Motor neuron (in vitro differentiated cells): ENCODE data around the gene GNAO1. TPM values are rescaled to one million over a fixed set of nuclear protein-coding genes. Genes with fewer than 3 reads are reported as not detected.

ENCODE experiments used
- ATAC-seq, 8 experiments: fragments of 200-7000 bp; cut with Tn5 transposase; replicated peaks in 6 of 8; 2 replicates each; pipeline ENCODE4 v1.8.0; 2021; ENCODE audit warnings: mild to moderate bottlenecking in 8 of 8, moderate library complexity in 8 of 8
- H3K27ac ChIP-seq, 2 donors: fragments of 250-450 bp; sonication (Bioruptor Pico); 2 replicates each; pipeline ENCODE4 v1.9.0; 2021; ENCODE audit warnings: antibody characterized with exemption in 2 of 2, mild to moderate bottlenecking in 2 of 2, moderate library complexity in 1 of 2
- H3K4me1 ChIP-seq, 2 donors: fragments of 250-450 bp; sonication (Bioruptor Pico); replicated peaks in 1 of 2; 2 replicates each; pipeline ENCODE4 v1.6.1; 2021; ENCODE audit warnings: antibody characterized with exemption in 2 of 2, mild to moderate bottlenecking in 2 of 2, moderate library complexity in 1 of 2
- H3K4me3 ChIP-seq, 5 donors: fragments of 250-450 bp; sonication (Bioruptor Pico); 2 replicates each; pipeline ENCODE4 v1.9.0; 2021; ENCODE audit warnings: antibody characterized with exemption in 5 of 5, mild to moderate bottlenecking in 5 of 5, moderate library complexity in 4 of 5
- WGBS, 10 experiments: fragments of 450-650 bp; shearing (Covaris generic); methylation state at CpG; one replicate each; pipeline ENCODE4 v1.0.0; 2022; 5-methylcytosine and 5-hydroxymethylcytosine counted together
- in situ Hi-C, 9 experiments: fragments of 400-800 bp; cut with MboI; loops; one replicate each; pipeline ENCODE4 v1.15.0; 2021; ENCODE audit warnings: low sequenced_read_pairs in 9 of 9, low pct_unique_long_range_greater_than_20kb in 2 of 9; ENCODE audit not compliant: unreplicated experiment in 9 of 9
- total RNA-seq, 8 experiments: library from RNA; unstranded; fragments of 300-600 nt; gene quantifications; 2 replicates each; pipeline versions ENCODE4 v1.2.3 to v1.2.4, GENCODE V29; 2022

GNAO1 gene
- total RNA-seq, 8 experiments from 2014 or later = 1.5 to 80.7 (median 44.8) TPM

DNA sequence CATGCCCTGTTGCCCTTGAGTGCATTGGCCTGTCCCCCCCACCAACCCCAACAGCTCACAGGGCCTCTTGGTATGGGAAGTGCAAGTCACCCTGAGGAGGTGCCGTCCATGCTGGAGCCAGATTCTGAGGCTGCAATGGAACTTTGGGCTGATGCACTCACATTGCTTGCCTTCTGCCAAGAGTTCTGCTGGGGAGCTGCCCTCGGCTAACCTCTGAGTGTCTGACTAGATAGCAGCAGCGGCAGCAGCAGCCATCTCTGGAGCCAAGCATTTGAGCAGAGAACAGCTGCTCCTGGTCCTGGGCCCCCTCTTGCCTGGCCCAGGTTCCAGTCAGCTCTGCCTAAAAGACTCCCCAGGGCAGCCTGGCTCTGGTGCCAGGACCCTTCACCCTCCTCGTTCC, 61.5 kb downstream of the GNAO1 start:
- Histone ChIP-seq H3K4me3 (no peak overlapping the region), H3K4me1 (no peaks in the 10 kb centered on the region), H3K27ac (no peak overlapping the region)
- peak in 1 of 8 experiments; percentile 23 for ATAC-seq
- WGBS, 10 experiments = 17 to 86% (median 60%) methylated on average over 1 of the region's 4 CpGs; no CpG with 5 or more reads in 6 of the 10 experiments
- in situ Hi-C loops = no loop called here

DNA sequence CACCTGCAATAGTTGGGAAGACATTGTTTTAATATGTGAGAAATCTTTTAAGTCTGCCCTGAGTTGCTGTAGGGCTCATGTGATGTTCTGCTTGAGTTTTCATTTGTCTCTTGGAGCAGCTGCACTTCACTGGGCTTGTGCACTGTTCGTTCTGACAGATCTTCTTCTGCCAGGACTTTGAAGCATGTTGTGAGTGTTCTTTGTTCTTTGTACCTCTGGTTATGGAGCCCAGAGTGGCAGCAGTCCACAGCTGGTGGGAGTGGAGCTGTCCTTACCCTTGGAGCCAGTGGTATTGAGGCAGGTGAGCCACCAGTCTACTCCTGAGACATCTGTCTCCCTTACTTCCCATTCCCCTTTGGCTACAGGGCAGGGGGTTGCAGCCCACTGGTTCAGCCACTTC, 64.6 kb downstream of the GNAO1 start:
- ATAC-seq = no peak
- H3K27ac ChIP-seq = no peak overlapping the region
- H3K4me3 ChIP-seq = no peak overlapping the region
- in situ Hi-C loops = no loop called here
- 33 to 100% (median 90%) methylated on average over 1 of the region's 1 CpG; no CpG with 5 or more reads in 6 of the 10 experiments for WGBS, 10 experiments
- H3K4me1 ChIP-seq = peaks cover 8% of the 10 kb centered on the region in 2 donors

GRCh38 chr16:56257239-56257638, 66.0 kb downstream of the GNAO1 start:
- ATAC-seq = peak in 1 of 8 experiments; percentile 3
- Histone ChIP-seq H3K27ac (no peak overlapping the region), H3K4me3 (no peak overlapping the region), H3K4me1 (peaks cover 15% of the 10 kb centered on the region in 2 donors)
- 0 to 100% (median 75%) methylated on average over 1 to 5 of the region's 6 CpGs; no CpG with 5 or more reads in 4 of the 10 experiments for WGBS, 10 experiments
- in situ Hi-C loops = no loop called here

DNA sequence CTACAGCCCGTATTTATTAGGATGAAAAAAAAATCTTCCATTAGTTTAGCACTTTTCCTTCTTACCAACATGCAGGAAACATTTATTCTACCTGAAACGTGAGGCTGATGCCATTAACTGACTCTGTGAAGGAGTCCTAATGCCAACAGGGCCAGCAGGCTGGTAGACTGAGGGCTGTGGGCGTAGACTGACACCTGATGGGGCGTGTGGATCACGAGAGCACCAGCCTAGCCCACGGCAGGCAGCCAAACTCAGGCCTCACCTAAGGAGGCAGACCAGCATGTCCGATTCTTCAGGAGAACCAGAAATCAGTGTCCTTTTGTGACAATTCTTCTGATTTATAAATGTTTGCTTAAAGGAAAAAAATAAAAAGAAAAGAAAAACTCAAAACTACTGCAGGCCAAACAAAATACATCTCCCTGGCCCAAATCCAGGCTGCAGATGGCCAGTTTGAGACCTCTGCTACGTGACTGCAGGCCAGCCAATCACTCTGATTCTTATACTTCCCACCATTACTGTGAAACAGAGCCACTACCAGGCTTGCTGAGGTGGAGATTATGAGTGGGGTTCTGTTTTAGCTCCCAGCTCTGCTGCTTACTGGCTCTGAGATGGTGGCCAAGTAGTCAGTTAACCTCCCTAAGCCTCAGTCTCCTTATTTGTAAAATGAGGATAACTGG, 66.5 kb downstream of the GNAO1 start:
- Histone ChIP-seq H3K4me3 (no peak overlapping the region), H3K27ac (no peak overlapping the region), H3K4me1 (peaks cover 20 to 21% of the 10 kb centered on the region in 2 donors)
- WGBS, 10 experiments = 11 to 100% (median 95%) methylated on average over 1 to 7 of the region's 8 CpGs; no CpG with 5 or more reads in 1 of the 10 experiments
- in situ Hi-C loops = no loop called here
- ATAC-seq = no peak

DNA sequence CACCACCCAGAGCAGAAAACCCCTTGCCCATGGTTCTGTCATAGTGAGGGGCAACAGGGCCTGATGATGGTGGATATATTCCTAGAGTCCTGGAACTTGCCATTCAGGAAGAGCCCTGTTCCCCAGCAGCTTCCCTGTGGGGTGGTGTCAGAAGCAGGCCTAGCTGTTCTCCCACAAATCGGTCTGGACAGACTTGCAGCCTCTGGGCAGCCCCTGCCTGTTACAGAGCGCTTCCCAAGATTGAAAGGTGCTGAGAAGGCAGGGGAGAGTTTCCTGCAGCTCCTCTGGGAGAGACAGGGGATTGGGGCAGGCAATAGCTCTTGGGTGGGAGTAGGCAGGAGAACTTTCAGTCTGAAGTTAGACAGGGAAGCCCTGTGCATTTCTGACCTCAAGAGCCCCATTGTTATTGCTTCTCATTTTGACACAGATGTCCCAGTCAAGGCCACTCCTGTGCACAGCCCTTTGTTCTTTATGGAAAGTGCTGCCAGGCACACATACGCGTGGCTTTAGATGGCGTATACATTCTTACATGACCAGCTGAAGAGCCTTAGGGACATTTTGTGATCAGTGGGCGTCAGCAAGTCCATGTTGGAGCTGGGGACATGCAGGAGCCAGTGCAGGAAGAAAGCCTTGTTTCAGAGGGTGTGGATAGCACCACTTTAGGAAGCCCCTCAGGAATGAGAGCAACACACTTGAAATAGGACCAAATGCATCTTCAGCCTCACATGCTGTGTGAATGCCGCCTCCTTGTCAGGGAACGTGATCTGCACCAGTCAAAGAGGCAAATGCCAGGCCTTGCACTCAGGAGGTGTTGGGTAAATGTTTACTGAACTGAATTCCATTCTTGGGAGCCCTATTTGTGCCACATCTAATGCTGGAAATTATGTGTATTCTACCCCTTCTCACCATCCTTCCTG, 67.5 kb downstream of the GNAO1 start:
- Histone ChIP-seq H3K4me3 (no peak overlapping the region), H3K27ac (no peak overlapping the region), H3K4me1 (peaks cover 30% of the 10 kb centered on the region in 2 donors)
- peak in 5 of 8 experiments; percentile 5 to 38 (median 25) for ATAC-seq
- in situ Hi-C loops = no loop called here
- 20 to 95% (median 66%) methylated on average over 1 to 7 of the region's 8 CpGs; no CpG with 5 or more reads in 6 of the 10 experiments for WGBS, 10 experiments

GRCh38 chr16:56259425-56259779, 68.1 kb downstream of the GNAO1 start:
- no peak overlapping the region for H3K27ac ChIP-seq
- WGBS, 10 experiments = no CpG with 5 or more reads among the region's 4 CpGs
- in situ Hi-C loops = no loop called here

GRCh38 chr16:56260378-56261160, 69.3 kb downstream of the GNAO1 start:
- in situ Hi-C loops = no loop called here
- Histone ChIP-seq H3K27ac (no peak overlapping the region), H3K4me1 (peaks cover 42 to 43% of the 10 kb centered on the region in 2 donors), H3K4me3 (no peak overlapping the region)
- WGBS, 10 experiments = 27 to 98% (median 61%) methylated on average over 1 to 5 of the region's 13 CpGs; no CpG with 5 or more reads in 4 of the 10 experiments
- ATAC-seq = peak in 1 of 8 experiments; percentile 51

More at GRCh38 chr16:56259425-56259779, 68.1 kb downstream of the GNAO1 start:
- Histone ChIP-seq H3K4me1 (peaks cover 36 to 37% of the 10 kb centered on the region in 2 donors), H3K4me3 (no peak overlapping the region)
- ATAC-seq = peak in 1 of 8 experiments; percentile 24

DNA sequence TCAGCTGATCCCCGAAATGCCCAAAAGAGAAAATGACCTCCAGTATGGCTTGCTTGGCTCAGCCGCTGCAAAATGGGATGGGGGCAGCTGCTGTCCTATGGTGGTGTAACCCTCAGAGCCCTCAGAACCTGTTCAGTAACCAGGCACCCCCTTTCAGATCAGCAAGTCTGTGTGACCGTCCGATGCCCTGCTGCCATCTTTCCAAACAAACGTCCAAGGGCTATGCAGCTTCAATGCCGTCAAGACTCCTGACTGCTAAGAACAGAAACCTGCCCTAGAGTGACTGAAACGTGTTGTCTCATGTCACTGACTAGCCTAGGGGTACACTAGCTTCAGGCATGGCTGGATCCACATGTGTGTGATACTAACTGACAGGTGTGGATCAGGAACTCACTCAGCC, 70.4 kb downstream of the GNAO1 start:
- in situ Hi-C loops = no loop called here
- Histone ChIP-seq H3K4me3 (no peak overlapping the region), H3K4me1 (peaks cover 42 to 43% of the 10 kb centered on the region in 2 donors), H3K27ac (peak overlapping the region in 1 of 2 donors; percentile 60)
- no peak for ATAC-seq
- 38 to 96% (median 72%) methylated on average over 1 to 6 of the region's 7 CpGs; no CpG with 5 or more reads in 4 of the 10 experiments for WGBS, 10 experiments

- in situ Hi-C loops = no loop called here
- 19 to 94% (median 71%) methylated on average over 1 to 5 of the region's 5 CpGs; no CpG with 5 or more reads in 3 of the 10 experiments for WGBS, 10 experiments
- peak in 6 of 8 experiments; percentile 28 to 63 (median 40) for ATAC-seq
- peak overlapping the region; percentile 31 to 60 for H3K27ac ChIP-seq
- H3K4me3 ChIP-seq = no peak overlapping the region
- H3K4me1 ChIP-seq = peaks cover 42 to 43% of the 10 kb centered on the region in 2 donors
These were observed 70.9 kb downstream of the GNAO1 start for GRCh38 chr16:56262148-56262547.

GRCh38 chr16:56262551-56263245, 71.4 kb downstream of the GNAO1 start:
- peaks cover 42 to 43% of the 10 kb centered on the region in 2 donors for H3K4me1 ChIP-seq
- in situ Hi-C loops = no loop called here
- peak overlapping the region; percentile 11 to 31 for H3K27ac ChIP-seq
- no peak for ATAC-seq
- no peak overlapping the region for H3K4me3 ChIP-seq
- 50 to 100% (median 78%) methylated on average over 1 to 7 of the region's 9 CpGs; no CpG with 5 or more reads in 1 of the 10 experiments for WGBS, 10 experiments

DNA sequence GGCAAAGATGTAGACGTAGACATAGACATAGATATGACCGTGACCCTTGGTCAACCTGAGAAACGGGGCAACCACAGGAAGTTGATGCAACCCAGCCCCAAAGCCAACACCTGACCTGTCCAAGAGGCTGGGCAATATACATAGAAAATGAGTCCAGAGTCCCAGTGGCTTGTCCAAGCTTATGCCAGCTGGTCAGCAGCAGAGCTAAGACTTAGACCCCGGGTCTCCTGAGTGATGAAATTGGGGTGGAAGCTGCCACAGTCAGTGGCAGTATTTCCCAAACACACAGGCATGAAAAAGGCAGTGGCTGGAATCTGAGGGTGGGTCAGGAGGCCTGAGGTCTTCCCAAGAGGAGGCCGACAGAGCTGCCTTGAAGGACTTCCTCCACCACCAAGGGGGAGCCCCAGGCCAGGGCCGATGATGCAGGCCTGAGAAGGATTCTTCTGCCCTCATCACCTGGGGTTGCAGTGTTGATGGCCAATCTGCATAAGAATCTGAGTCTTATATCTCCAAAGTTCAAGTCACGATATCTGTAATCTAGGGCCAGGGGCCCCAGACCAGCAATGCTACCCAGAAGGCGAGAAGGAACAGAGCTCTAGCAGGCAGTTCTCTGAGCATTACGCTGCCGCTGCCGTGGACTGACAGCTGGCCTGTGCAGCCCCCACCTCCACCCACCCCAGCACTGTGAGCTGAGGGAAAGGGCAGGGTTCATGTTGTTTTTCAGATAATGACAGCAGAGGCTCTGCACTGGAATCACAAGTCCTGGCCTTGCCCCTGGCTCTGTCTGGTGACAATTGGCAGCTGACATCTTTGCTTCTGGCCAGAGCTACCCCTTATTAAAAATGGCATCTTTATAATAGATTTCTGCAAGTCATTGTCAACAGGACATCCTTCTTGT, 72.7 kb downstream of the GNAO1 start:
- H3K4me1 ChIP-seq = peaks cover 40 to 41% of the 10 kb centered on the region in 2 donors
- in situ Hi-C loops = no loop called here
- 27 to 100% (median 50%) methylated on average over 1 to 8 of the region's 11 CpGs; no CpG with 5 or more reads in 2 of the 10 experiments for WGBS, 10 experiments
- ATAC-seq = peak in 5 of 8 experiments; percentile 77 to 95 (median 92)
- H3K27ac ChIP-seq = peak overlapping the region; percentile 37 to 73
- H3K4me3 ChIP-seq = no peak overlapping the region
